Hepatocyte (in vitro differentiated cells): Measurements from ENCODE around the gene C11orf54.

Experiments used
- EZH2 ChIP-seq: fragments of 200-600 bp; sonication (generic); IDR thresholded peaks from 2 replicates; pipeline ENCODE4 v1.6.1; 2016; ENCODE audit warnings: antibody characterized with exemption, mild to moderate bottlenecking, borderline replicate concordance
- EZH2phosphoT487 ChIP-seq: fragments of 200-600 bp; sonication (generic); IDR thresholded peaks from one replicate; pipeline ENCODE4 v1.6.1; 2018; ENCODE audit warnings: antibody characterized with exemption, mild to moderate bottlenecking, low read depth, moderate library complexity; ENCODE audit not compliant: unreplicated experiment, severe bottlenecking
- TF ChIP-seq, protein P1 (sequence below): fragments of 200-600 bp; sonication (generic); IDR thresholded peaks from 2 replicates; pipeline ENCODE4 v1.5.1; 2016; ENCODE audit warnings: antibody characterized with exemption, mild to moderate bottlenecking; ENCODE audit not compliant: poor library complexity

DNA sequence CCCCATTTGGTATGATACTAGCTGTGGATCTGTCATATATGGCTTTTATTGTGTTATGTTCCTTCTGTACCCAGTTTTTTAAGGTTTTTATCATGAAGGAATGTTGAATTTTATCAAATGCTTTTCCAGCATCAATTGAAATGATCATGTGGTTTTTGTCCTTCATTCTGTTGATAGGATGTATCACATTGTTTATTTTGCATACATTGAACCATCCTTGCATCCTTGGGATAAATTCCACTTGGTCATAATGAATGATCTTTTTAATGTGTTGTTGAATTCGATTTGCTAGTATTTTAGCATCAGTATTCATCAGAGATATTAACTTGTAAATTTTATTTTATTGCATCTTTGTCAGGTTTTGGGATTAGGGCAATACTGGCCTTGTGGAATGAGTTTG lies 31.2 kb upstream of the C11orf54 start:
- TF ChIP-seq, protein P1, sequence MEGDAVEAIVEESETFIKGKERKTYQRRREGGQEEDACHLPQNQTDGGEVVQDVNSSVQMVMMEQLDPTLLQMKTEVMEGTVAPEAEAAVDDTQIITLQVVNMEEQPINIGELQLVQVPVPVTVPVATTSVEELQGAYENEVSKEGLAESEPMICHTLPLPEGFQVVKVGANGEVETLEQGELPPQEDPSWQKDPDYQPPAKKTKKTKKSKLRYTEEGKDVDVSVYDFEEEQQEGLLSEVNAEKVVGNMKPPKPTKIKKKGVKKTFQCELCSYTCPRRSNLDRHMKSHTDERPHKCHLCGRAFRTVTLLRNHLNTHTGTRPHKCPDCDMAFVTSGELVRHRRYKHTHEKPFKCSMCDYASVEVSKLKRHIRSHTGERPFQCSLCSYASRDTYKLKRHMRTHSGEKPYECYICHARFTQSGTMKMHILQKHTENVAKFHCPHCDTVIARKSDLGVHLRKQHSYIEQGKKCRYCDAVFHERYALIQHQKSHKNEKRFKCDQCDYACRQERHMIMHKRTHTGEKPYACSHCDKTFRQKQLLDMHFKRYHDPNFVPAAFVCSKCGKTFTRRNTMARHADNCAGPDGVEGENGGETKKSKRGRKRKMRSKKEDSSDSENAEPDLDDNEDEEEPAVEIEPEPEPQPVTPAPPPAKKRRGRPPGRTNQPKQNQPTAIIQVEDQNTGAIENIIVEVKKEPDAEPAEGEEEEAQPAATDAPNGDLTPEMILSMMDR: no peak
- no peak for TF ChIP-seq EZH2
- no peak for TF ChIP-seq EZH2phosphoT487
